ENCODE results near the gene HBM.

DNA sequence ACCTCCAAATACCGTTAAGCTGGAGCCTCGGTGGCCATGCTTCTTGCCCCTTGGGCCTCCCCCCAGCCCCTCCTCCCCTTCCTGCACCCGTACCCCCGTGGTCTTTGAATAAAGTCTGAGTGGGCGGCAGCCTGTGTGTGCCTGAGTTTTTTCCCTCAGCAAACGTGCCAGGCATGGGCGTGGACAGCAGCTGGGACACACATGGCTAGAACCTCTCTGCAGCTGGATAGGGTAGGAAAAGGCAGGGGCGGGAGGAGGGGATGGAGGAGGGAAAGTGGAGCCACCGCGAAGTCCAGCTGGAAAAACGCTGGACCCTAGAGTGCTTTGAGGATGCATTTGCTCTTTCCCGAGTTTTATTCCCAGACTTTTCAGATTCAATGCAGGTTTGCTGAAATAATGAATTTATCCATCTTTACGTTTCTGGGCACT lies 11.6 kb downstream of the HBM start:
- TF ChIP-seq, protein P1, sequence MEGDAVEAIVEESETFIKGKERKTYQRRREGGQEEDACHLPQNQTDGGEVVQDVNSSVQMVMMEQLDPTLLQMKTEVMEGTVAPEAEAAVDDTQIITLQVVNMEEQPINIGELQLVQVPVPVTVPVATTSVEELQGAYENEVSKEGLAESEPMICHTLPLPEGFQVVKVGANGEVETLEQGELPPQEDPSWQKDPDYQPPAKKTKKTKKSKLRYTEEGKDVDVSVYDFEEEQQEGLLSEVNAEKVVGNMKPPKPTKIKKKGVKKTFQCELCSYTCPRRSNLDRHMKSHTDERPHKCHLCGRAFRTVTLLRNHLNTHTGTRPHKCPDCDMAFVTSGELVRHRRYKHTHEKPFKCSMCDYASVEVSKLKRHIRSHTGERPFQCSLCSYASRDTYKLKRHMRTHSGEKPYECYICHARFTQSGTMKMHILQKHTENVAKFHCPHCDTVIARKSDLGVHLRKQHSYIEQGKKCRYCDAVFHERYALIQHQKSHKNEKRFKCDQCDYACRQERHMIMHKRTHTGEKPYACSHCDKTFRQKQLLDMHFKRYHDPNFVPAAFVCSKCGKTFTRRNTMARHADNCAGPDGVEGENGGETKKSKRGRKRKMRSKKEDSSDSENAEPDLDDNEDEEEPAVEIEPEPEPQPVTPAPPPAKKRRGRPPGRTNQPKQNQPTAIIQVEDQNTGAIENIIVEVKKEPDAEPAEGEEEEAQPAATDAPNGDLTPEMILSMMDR (conservative IDR thresholded peaks at IDR 0.05): no peak
- no peak for TF ChIP-seq EZH2 (IDR thresholded peaks at IDR 0.05; ENCODE audit: low read depth)

All from PC-9 (cell line).